Endothelial cell of umbilical vein (primary cell): ENCODE results near the gene ERBB4. TPM values are rescaled to one million over a fixed set of nuclear protein-coding genes. Genes with fewer than 3 reads are reported as not detected.

ENCODE experiments used
- BruUV-seq: library from RNA; stranded (reverse); fragments of 400-500 nt; replicated peaks from 2 replicates; lab custom pipeline; 2021; lab: Mats Ljungman, UMichigan
- CTCF ChIA-PET: fragments of 300-600, 350-600 bp; sonication (Branson Sonifier 250); formaldehyde crosslinking; loops from one replicate; lab custom pipeline; 2021; ENCODE audit warnings: antibody characterized with exemption, inconsistent platforms; lab: Charles Lee
- POLR2A ChIA-PET: fragments of 300-600, 350-600 bp; sonication (Branson Sonifier 250); formaldehyde crosslinking; loops from one replicate; lab custom pipeline; 2021; ENCODE audit warnings: antibody characterized with exemption, inconsistent platforms; lab: Charles Lee
- DNase-seq: peaks from one replicate; pipeline ENCODE4 v3.0.0-alpha.2; 2011; ENCODE audit warnings: low read depth, low spot score
- FAIRE-seq: peaks from 2 replicates; lab custom pipeline; 2011; peaks lifted over from hg19 to GRCh38; lab: Jason Lieb, UNC
- H2AFZ ChIP-seq: 2 replicates; pipeline ENCODE4 v1.6.0; 2012; ENCODE audit warnings: low read depth, low read length, control low read depth, inconsistent platforms
- H3K27ac ChIP-seq: 2 replicates; pipeline ENCODE4 v1.5.1; 2011; ENCODE audit warnings: low read depth, mild to moderate bottlenecking, control low read depth, low read length, moderate library complexity; ENCODE audit not compliant: insufficient read depth
- H3K27me3 ChIP-seq, 2 experiments: 2 replicates each; pipeline versions ENCODE4 v1.6.0 to v1.6.1; 2011; ENCODE audit warnings: low read length in 2 of 2, mixed read lengths in 1 of 2; ENCODE audit not compliant: control insufficient read depth in 2 of 2, insufficient read depth in 2 of 2
- H3K36me3 ChIP-seq, 2 experiments: 2 replicates in 1 of 2; 3 replicates in 1 of 2; pipeline ENCODE4 v1.5.1; 2011; ENCODE audit warnings: low read length in 2 of 2, mild to moderate bottlenecking in 1 of 2, moderate library complexity in 1 of 2; ENCODE audit not compliant: control insufficient read depth in 2 of 2, insufficient read depth in 2 of 2; ENCODE audit errors: extremely low read depth in 1 of 2
- H3K4me1 ChIP-seq: 3 replicates; pipeline ENCODE4 v1.5.1; 2011; ENCODE audit warnings: mild to moderate bottlenecking, low read length; ENCODE audit not compliant: control insufficient read depth, insufficient read depth; ENCODE audit errors: extremely low read depth
- H3K4me2 ChIP-seq: 2 replicates; pipeline ENCODE4 v1.6.1; 2011; ENCODE audit warnings: low read length, control low read depth, mixed read lengths; ENCODE audit not compliant: insufficient read depth
- H3K4me3 ChIP-seq, 3 experiments: fragments of 200-600 bp in 1 of 3; sonication (generic), shearing (Covaris generic) in 1 of 3; replicated peaks in 1 of 3; 2 replicates each; pipeline ENCODE4 v1.5.1; 2011 to 2016; ENCODE audit warnings: control low read depth in 3 of 3, low read length in 3 of 3, mild to moderate bottlenecking in 2 of 3, inconsistent platforms in 1 of 3, low read depth in 1 of 3, moderate library complexity in 1 of 3; ENCODE audit not compliant: insufficient read depth in 1 of 3
- H3K79me2 ChIP-seq: 2 replicates; pipeline ENCODE4 v1.6.0; 2012; ENCODE audit warnings: low read length, inconsistent platforms; ENCODE audit not compliant: control insufficient read depth, insufficient read depth
- H3K9ac ChIP-seq: replicated peaks from 2 replicates; pipeline ENCODE3; 2011; ENCODE audit warnings: low read length, control low read depth; ENCODE audit not compliant: insufficient read depth; ENCODE audit errors: extremely low read depth
- H3K9me1 ChIP-seq: replicated peaks from 3 replicates; pipeline ENCODE4 v1.6.0; 2011; ENCODE audit warnings: mild to moderate bottlenecking, low read length; ENCODE audit not compliant: control insufficient read depth, insufficient read depth; ENCODE audit errors: extremely low read depth
- H3K9me3 ChIP-seq: replicated peaks from 2 replicates; pipeline ENCODE4 v1.5.1; 2012; ENCODE audit warnings: low read length, inconsistent platforms; ENCODE audit not compliant: control insufficient read depth, insufficient read depth
- H4K20me1 ChIP-seq: replicated peaks from 2 replicates; pipeline ENCODE3; 2011; ENCODE audit warnings: mild to moderate bottlenecking, low read length; ENCODE audit not compliant: control insufficient read depth, insufficient read depth; ENCODE audit errors: extremely low read depth
- EZH2 ChIP-seq: IDR thresholded peaks from 2 replicates; pipeline ENCODE4 v1.6.1; 2012; ENCODE audit warnings: borderline replicate concordance, low read depth, mild to moderate bottlenecking, moderate library complexity, low read length, inconsistent platforms; ENCODE audit not compliant: severe bottlenecking
- FOS ChIP-seq: IDR thresholded peaks from 2 replicates; pipeline ENCODE4 v1.6.1; 2011; ENCODE audit warnings: mild to moderate bottlenecking, low read length, moderate library complexity, borderline replicate concordance; ENCODE audit not compliant: insufficient read depth
- GATA2 ChIP-seq: IDR thresholded peaks from 2 replicates; pipeline ENCODE4 v1.7.0; 2011; ENCODE audit warnings: low read depth, mild to moderate bottlenecking, moderate library complexity, mixed read lengths, low read length; ENCODE audit not compliant: insufficient read length, insufficient read depth
- JUN ChIP-seq: IDR thresholded peaks from 2 replicates; pipeline ENCODE4 v1.6.1; 2011; ENCODE audit warnings: borderline replicate concordance, low read depth; ENCODE audit not compliant: insufficient read length, insufficient read depth
- MYC ChIP-seq: IDR thresholded peaks from one replicate; pipeline ENCODE4 v1.6.1; 2011; ENCODE audit warnings: mild to moderate bottlenecking, low read depth, low read length
- POLR2A ChIP-seq: IDR thresholded peaks from 2 replicates; pipeline ENCODE4 v1.6.1; 2012; ENCODE audit warnings: low read depth, mild to moderate bottlenecking, control low read depth, low read length
- POLR2AphosphoS5 ChIP-seq: IDR thresholded peaks from 2 replicates; pipeline ENCODE4 v1.6.1; 2012; ENCODE audit warnings: low read depth, mild to moderate bottlenecking, control low read depth, low read length, moderate library complexity; ENCODE audit not compliant: insufficient read depth
- dilution Hi-C: fragments of 300-500 bp; cut with MboI; formaldehyde crosslinking; loops from one replicate; pipeline ENCODE4 v1.15.0; 2019; ENCODE audit warnings: low sequenced_read_pairs; ENCODE audit not compliant: extremely low pct_ligation_motif_present
- intact Hi-C: fragments of 100-400 bp; cut with micrococcal nuclease; formaldehyde crosslinking; loops from one replicate; pipeline ENCODE4 v1.10.0; 2022
- polyA plus RNA-seq, 4 experiments: library from polyadenylated mRNA; depleted of rRNA in 3 of 4; stranded (reverse) in 3 of 4; unstranded in 1 of 4; fragments of >200 nt; gene quantifications; 2 replicates each; pipeline versions ENCODE4 v1.2.1 to v1.2.3, GENCODE V29; 2011 to 2012; ENCODE audit warnings: missing spikeins in 1 of 4
- total RNA-seq: library from RNA; stranded (reverse); gene quantifications from 2 replicates; pipeline ENCODE4 v1.2.3, GENCODE V29; 2021
- TF ChIP-seq, protein P1 (sequence below): IDR thresholded peaks from 2 replicates; pipeline ENCODE4 v1.6.1; 2011; ENCODE audit not compliant: insufficient read depth, insufficient read length
- TF ChIP-seq, protein P2 (sequence below), 2 donors: IDR thresholded peaks; 1 replicate in 1 of 2; 2 replicates in 1 of 2; pipeline ENCODE4 v1.5.1; 2011; ENCODE audit warnings: low read length in 2 of 2, mild to moderate bottlenecking in 2 of 2, moderate library complexity in 2 of 2, control low read depth in 1 of 2, inconsistent platforms in 1 of 2, low read depth in 1 of 2; ENCODE audit not compliant: insufficient read depth in 1 of 2; ENCODE audit errors: extremely low read depth in 1 of 2

Gene ERBB4
- total and polyA plus RNA-seq, 2 donors (not counting 3 experiments of a cell fraction or from before 2014, with no cell fraction given): 0.01 to 0.27 TPM

GRCh38 chr2:211955648-211956047, 583.0 kb downstream of the ERBB4 start:
- BruUV-seq: no TSS peak
- Histone ChIP-seq H2AFZ (no peak overlapping the region), H3K9ac (no peak overlapping the region), H3K4me1 (no peaks in the 10 kb centered on the region), H3K4me3 (no peak overlapping the region), H4K20me1 (no peaks in the 10 kb centered on the region), H3K79me2 (no peaks in the 10 kb centered on the region), H3K27me3 (no peaks in the 10 kb centered on the region), H3K36me3 (no peaks in the 10 kb centered on the region), H3K4me2 (no peak overlapping the region), H3K9me1 (no peaks in the 10 kb centered on the region), H3K27ac (no peak overlapping the region), H3K9me3 (no peaks in the 10 kb centered on the region)
- intact Hi-C loops: no loop called here
- dilution Hi-C loops: no loop called here
- FAIRE-seq (no peak), DNase-seq (no peak)
- TF ChIP-seq, protein P1, sequence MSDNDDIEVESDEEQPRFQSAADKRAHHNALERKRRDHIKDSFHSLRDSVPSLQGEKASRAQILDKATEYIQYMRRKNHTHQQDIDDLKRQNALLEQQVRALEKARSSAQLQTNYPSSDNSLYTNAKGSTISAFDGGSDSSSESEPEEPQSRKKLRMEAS: no peak
- TF ChIP-seq POLR2AphosphoS5 (no peak), MYC (no peak), GATA2 (no peak), FOS (no peak), JUN (no peak), EZH2 (no peak), POLR2A (no peak)
- TF ChIP-seq, protein P2, sequence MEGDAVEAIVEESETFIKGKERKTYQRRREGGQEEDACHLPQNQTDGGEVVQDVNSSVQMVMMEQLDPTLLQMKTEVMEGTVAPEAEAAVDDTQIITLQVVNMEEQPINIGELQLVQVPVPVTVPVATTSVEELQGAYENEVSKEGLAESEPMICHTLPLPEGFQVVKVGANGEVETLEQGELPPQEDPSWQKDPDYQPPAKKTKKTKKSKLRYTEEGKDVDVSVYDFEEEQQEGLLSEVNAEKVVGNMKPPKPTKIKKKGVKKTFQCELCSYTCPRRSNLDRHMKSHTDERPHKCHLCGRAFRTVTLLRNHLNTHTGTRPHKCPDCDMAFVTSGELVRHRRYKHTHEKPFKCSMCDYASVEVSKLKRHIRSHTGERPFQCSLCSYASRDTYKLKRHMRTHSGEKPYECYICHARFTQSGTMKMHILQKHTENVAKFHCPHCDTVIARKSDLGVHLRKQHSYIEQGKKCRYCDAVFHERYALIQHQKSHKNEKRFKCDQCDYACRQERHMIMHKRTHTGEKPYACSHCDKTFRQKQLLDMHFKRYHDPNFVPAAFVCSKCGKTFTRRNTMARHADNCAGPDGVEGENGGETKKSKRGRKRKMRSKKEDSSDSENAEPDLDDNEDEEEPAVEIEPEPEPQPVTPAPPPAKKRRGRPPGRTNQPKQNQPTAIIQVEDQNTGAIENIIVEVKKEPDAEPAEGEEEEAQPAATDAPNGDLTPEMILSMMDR (IDR thresholded peaks at IDR 0.05; ENCODE audit: extremely low read depth in 1 of 2, insufficient read depth in 1 of 2, low read depth in 1 of 2, low read length in 2 of 2): no peak
- POLR2A ChIA-PET: no interaction called here
- CTCF ChIA-PET: interaction anchor here (0.7 to 1.4 kb wide), 6 partner anchors 9 to 211 kb away, joined by 3 to 4 read pairs (median 3); no protein-coding TSS in a partner anchor
